ENCODE measurements around the gene COX6A1. TPM values are rescaled to one million over a fixed set of nuclear protein-coding genes. Genes with fewer than 3 reads are reported as not detected.

The COX6A1 gene
- total and polyA plus RNA-seq, 4 donors, result 338 to 910 (median 536) TPM

- Histone ChIP-seq H3K27ac (ENCODE audit: low read depth in 1 of 2, low read length in 2 of 2) (no peak overlapping the region), H3K9me3 (ENCODE audit: control insufficient read depth in 4 of 4, low read length in 3 of 4) (no peaks in the 10 kb centered on the region), H3K27me3 (ENCODE audit: control insufficient read depth in 4 of 4, insufficient read depth in 4 of 4, low read length in 3 of 4) (no peaks in the 10 kb centered on the region), H3K4me3 (ENCODE audit: low read depth in 1 of 3, low read length in 3 of 3) (no peak overlapping the region), H3K36me3 (ENCODE audit: control insufficient read depth in 4 of 4, insufficient read depth in 3 of 4, low read depth in 1 of 4, low read length in 3 of 4) (no peaks in the 10 kb centered on the region), H3K9ac (ENCODE audit: low read depth in 1 of 2, low read length in 2 of 2) (no peak overlapping the region), H3K4me1 (ENCODE audit: control insufficient read depth in 4 of 4, insufficient read depth in 4 of 4, low read length in 3 of 4) (peaks cover 0 to 11% (median 5%) of the 10 kb centered on the region in 4 donors)
- no peak for DNase-seq (ENCODE audit: low spot score)
- TF ChIP-seq ZBTB33 (IDR thresholded peaks at IDR 0.05) (no peak), SP1 (IDR thresholded peaks at IDR 0.05) (no peak), RXRA (IDR thresholded peaks at IDR 0.05) (no peak), EGR1 (IDR thresholded peaks at IDR 0.05; ENCODE audit: low read depth in 2 of 2) (no peak), RAD21 (IDR thresholded peaks at IDR 0.05) (no peak), HNF4G (IDR thresholded peaks at IDR 0.05) (no peak), ATF3 (IDR thresholded peaks at IDR 0.05) (no peak), GABPA (IDR thresholded peaks at IDR 0.05 in 1 of 2, conservative IDR thresholded peaks at IDR 0.05 in 1 of 2) (no peak), CTCF (IDR thresholded peaks at IDR 0.05; ENCODE audit: low read depth, low read length, missing input control) (no peak), HNF4A (conservative IDR thresholded peaks at IDR 0.05) (no peak), FOXA2 (IDR thresholded peaks at IDR 0.05) (no peak), JUND (IDR thresholded peaks at IDR 0.05) (no peak), REST (IDR thresholded peaks at IDR 0.05) (no peak)
- WGBS, result 54% methylated on average over 18 of the region's 18 CpGs
Measured at GRCh38 chr12:120394483-120395367, 43.2 kb upstream of the COX6A1 start.

All from liver (tissue), 9 donors.